GM19193 (cell line): Measurements from ENCODE around the gene FKBP11.

Source experiments
- POLR2A ChIP-seq: IDR thresholded peaks from 4 replicates; pipeline ENCODE4 v1.6.1; 2011; ENCODE audit not compliant: insufficient read depth, insufficient read length; ENCODE audit errors: extremely low read depth

Gene FKBP11

GRCh38 chr12:48894271-48894670 lies 31.0 kb downstream of the FKBP11 start:
- no peak for TF ChIP-seq POLR2A

DNA sequence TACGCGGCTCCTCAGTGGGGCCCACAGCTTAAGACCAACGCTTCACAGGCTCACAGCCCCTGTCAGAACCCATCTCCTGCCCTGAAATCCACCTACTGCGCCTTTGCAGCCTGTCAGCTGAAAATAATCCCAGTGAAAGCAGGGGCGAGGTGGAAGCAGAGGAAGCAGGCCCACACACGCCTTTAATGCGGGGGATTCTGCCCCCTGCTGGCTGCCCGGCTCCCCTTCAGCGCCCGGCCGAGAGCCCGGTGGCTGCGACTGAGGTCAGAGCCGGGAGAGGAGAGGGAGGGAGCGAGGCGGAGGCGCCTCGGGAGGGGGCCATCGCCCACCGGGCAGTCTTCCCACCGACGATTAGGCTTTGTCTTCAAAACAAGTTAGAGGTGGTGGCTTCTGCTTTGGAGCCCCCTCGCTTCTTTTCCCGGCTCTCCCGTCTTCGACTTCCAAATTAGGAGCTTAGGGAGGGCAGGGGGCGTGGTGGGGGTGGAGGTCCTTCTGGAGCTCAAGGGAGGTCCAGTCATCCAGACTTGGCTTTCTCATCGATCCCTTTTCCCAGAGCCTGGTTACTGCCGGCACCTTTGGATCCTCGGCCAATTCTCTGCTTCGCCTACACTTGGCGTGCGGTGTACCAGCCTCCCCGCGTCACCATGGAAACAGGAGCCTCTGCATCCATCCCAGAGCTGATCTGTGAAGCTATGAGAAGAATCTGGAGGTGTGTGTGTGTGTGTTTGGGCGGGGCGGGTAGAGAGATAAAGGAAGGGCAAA lies 34.5 kb downstream of the FKBP11 start:
- no peak for TF ChIP-seq POLR2A

GRCh38 chr12:48889679-48890078 lies 35.6 kb downstream of the FKBP11 start:
- TF ChIP-seq POLR2A = no peak

GRCh38 chr12:48883305-48884161 lies 41.8 kb downstream of the FKBP11 start:
- no peak for TF ChIP-seq POLR2A

DNA sequence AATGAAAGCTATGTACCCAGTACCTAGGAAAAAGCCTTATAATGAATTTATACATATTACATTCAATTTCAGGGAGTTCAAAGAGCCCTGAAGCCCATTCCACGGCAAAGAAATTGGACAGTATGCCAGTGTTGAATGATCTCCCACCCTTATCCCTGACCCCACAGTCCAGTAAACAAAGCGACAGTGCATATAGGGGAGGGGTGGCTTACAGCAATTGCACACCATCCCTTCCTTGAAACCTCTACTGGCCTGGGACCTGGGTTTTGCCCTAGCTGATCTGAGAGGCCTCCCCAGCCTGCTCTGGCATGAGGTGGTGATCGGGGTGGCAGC lies 42.4 kb downstream of the FKBP11 start:
- no peak for TF ChIP-seq POLR2A

DNA sequence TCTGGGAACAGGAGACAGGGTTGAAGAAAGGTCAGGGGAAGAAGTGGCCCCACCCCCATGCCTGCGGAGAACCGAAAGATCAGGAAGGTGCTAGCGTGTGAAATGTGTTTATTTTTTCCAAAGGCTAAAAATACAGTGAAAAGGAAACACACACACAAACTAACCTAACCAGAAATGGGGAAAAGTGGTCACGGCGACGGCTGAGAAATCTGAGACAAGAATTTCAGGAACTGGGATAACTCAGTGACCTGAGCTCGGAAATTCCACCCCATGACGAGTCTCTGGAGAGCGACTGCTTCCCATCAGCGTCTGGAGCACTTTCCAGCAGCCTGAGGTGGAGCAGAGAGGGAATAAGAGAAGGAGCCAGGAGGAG lies 43.0 kb downstream of the FKBP11 start:
- TF ChIP-seq POLR2A = no peak

DNA sequence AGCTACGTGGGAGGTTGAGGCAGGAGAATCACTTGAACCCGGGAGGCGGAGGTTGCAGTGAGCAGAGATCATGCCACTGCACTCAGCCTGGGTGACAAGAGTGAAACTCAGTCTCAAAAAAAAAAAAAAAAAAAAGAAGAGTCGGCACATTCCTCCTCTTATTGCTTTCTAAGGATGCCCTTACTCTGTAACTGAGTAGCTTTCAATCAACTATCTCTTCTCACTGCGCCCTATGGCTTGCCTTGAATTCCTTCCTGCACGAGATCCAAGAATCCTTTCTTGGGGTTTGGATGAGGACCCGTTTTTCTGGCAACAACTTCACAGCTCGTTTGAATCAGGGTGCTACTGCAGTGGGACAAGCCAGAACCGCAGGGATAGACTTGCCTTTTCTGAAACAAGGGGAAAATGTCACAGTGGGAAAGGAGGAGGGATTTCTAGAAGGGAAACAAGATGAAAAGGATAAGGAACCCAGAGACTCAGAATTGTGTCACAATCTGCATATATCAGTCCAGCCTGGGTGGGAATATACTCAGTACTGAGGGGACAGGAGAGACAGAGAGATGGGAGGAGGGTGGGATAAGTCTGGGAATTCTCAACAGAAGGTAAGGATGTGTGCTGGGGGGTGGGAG lies 43.5 kb downstream of the FKBP11 start:
- TF ChIP-seq POLR2A = no peak

DNA sequence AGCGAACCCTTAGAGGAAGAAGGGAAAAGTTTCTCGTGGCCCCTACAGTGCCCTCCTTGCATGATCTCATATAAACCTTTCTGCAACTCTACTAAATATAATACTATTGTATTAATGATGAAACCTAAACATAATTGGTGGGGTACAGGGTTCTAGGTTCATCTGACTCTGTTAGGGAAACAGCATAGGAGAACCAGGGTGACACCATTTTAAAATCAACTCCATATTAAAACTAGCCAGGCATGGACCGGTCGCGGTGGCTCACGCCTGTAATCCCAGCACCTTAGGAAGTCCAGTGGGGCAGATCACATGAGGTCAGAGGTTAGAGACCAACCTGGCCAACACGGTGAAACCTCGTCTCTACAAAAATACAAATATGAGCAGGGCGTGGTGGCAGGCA lies 44.6 kb downstream of the FKBP11 start:
- no peak for TF ChIP-seq POLR2A

GRCh38 chr12:48878548-48878947 lies 46.7 kb downstream of the FKBP11 start:
- no peak for TF ChIP-seq POLR2A

DNA sequence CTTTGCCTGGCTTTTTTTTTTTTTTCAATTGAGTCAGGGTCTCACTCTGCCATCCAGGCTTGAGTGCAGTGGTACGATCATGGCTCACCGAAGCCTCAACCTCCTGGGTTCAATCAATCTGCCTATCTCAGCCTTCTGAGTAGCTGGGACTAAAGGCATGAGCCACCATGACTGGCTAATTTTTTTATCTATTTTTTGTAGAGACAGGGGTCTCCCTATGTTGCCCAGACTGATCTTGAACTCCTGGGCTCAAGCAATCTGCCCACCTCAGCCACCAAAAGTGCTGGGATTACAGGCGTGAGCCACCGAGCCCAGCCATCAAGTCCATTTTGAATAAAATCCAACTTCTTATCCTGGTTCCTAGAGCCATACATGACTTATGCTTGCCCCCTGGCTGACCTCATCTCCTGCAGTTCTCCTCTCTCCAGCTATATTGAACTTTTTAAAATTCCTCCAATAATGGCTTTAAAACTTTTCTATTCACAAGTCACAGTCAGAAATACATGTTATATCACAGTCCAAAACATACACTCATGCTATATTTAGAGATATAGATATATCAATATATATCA lies 49.3 kb downstream of the FKBP11 start:
- no peak for TF ChIP-seq POLR2A

GRCh38 chr12:48873096-48873495 lies 52.2 kb downstream of the FKBP11 start:
- no peak for TF ChIP-seq POLR2A
